ENCODE measurements around the gene TFPI.

Gene TFPI

GRCh38 chr2:187422282-187422681 lies 132.0 kb downstream of the TFPI start:
- Histone ChIP-seq H3K36me3 (no peaks in the 10 kb centered on the region), H3K27me3 (no peaks in the 10 kb centered on the region), H3K4me1 (ENCODE audit: control insufficient read depth in 1 of 2, insufficient read depth in 1 of 2, low read depth in 1 of 2, low read length in 1 of 2) (no peaks in the 10 kb centered on the region), H3K9me3 (no peaks in the 10 kb centered on the region), H3K27ac (no peak overlapping the region), H3K4me3 (ENCODE audit: low read depth in 1 of 2, low read length in 1 of 2) (no peak overlapping the region)
- TF ChIP-seq CTCF (IDR thresholded peaks at IDR 0.05), result no peak

GRCh38 chr2:187421519-187421918 lies 132.7 kb downstream of the TFPI start:
- Histone ChIP-seq H3K9me3 (no peaks in the 10 kb centered on the region), H3K4me1 (ENCODE audit: control insufficient read depth in 1 of 2, insufficient read depth in 1 of 2, low read depth in 1 of 2, low read length in 1 of 2) (no peaks in the 10 kb centered on the region), H3K27me3 (no peaks in the 10 kb centered on the region), H3K27ac (no peak overlapping the region), H3K36me3 (no peaks in the 10 kb centered on the region), H3K4me3 (ENCODE audit: low read depth in 1 of 2, low read length in 1 of 2) (no peak overlapping the region)
- no peak for TF ChIP-seq CTCF (IDR thresholded peaks at IDR 0.05)

- no peak for TF ChIP-seq CTCF (IDR thresholded peaks at IDR 0.05)
- no peaks in the 10 kb centered on the region for H3K9me3 ChIP-seq
- H3K4me1 ChIP-seq (ENCODE audit: control insufficient read depth in 1 of 2, insufficient read depth in 1 of 2, low read depth in 1 of 2, low read length in 1 of 2), result no peaks in the 10 kb centered on the region
- no peaks in the 10 kb centered on the region for H3K36me3 ChIP-seq
- H3K27me3 ChIP-seq, result no peaks in the 10 kb centered on the region
- no peak overlapping the region for H3K4me3 ChIP-seq (ENCODE audit: low read depth in 1 of 2, low read length in 1 of 2)
- no peak overlapping the region for H3K27ac ChIP-seq
These were observed 134.4 kb downstream of the TFPI start for GRCh38 chr2:187419808-187420207.

- Histone ChIP-seq H3K27me3 (no peaks in the 10 kb centered on the region), H3K4me3 (ENCODE audit: low read depth in 1 of 2, low read length in 1 of 2) (no peak overlapping the region), H3K4me1 (ENCODE audit: control insufficient read depth in 1 of 2, insufficient read depth in 1 of 2, low read depth in 1 of 2, low read length in 1 of 2) (no peaks in the 10 kb centered on the region), H3K27ac (no peak overlapping the region), H3K36me3 (no peaks in the 10 kb centered on the region), H3K9me3 (no peaks in the 10 kb centered on the region)
- no peak for TF ChIP-seq CTCF (IDR thresholded peaks at IDR 0.05)
These were observed 138.8 kb downstream of the TFPI start for GRCh38 chr2:187415449-187415848.

Data from neutrophil (primary cell).